Stomach (tissue), 9 donors: ENCODE results near the gene GBP7. TPM values are rescaled to one million over a fixed set of nuclear protein-coding genes. Genes with fewer than 3 reads are reported as not detected.

Experiments
- DNase-seq, 2 donors: peaks; one replicate each; pipeline versions ENCODE4 v3.0.0 to v3.0.0-alpha.2; 2013 to 2019
- H3K27ac ChIP-seq, 5 donors: fragments of 200-600 bp in 4 of 5; sonication (generic) in 4 of 5; one replicate each; pipeline ENCODE4 v1.5.1; 2013 to 2019; ENCODE audit warnings: mild to moderate bottlenecking in 1 of 5, moderate library complexity in 1 of 5
- H3K27me3 ChIP-seq, 3 donors: fragments of 200-600 bp; sonication (generic); one replicate each; pipeline ENCODE4 v1.5.1; 2017 to 2019; ENCODE audit warnings: mixed run types in 1 of 3
- H3K36me3 ChIP-seq, 4 donors: fragments of 200-600 bp; sonication (generic); 1 replicate in 3 of 4; 2 replicates in 1 of 4; pipeline ENCODE4 v1.5.1; 2016 to 2019
- H3K4me1 ChIP-seq, 4 donors: fragments of 200-600 bp; sonication (generic); one replicate each; pipeline ENCODE4 v1.5.1; 2016 to 2019
- H3K4me3 ChIP-seq, 4 donors: fragments of 200-600 bp; sonication (generic) in 3 of 4; one replicate each; pipeline ENCODE4 v1.5.1; 2016 to 2019; ENCODE audit warnings: mild to moderate bottlenecking in 1 of 4
- H3K9me3 ChIP-seq, 4 donors: fragments of 200-600 bp; sonication (generic); one replicate each; pipeline ENCODE4 v1.5.1; 2016 to 2019
- CTCF ChIP-seq, 7 experiments: fragments of 450-650 bp in 4 of 7; fragments of 200-600 bp in 3 of 7; sonication (generic) in 3 of 7; IDR thresholded peaks; one replicate each; pipeline ENCODE4 v1.5.1; 2016 to 2019; ENCODE audit warnings: antibody characterized with exemption in 7 of 7, control low read depth in 2 of 7, mild to moderate bottlenecking in 1 of 7
- EP300 ChIP-seq: sonication (generic); formaldehyde crosslinking; IDR thresholded peaks from one replicate; pipeline ENCODE4 v1.6.1; 2017; ENCODE audit warnings: antibody characterized with exemption
- POLR2A ChIP-seq, 4 donors: fragments of 450-650 bp; IDR thresholded peaks; one replicate each; pipeline ENCODE4 v1.6.1; 2016; ENCODE audit warnings: antibody characterized with exemption in 4 of 4, control low read depth in 2 of 4, mild to moderate bottlenecking in 1 of 4, moderate library complexity in 1 of 4
- POLR2AphosphoS5 ChIP-seq, 3 donors: sonication (generic); formaldehyde crosslinking; IDR thresholded peaks; one replicate each; pipeline ENCODE4 v1.6.1; 2016; ENCODE audit warnings: antibody characterized with exemption in 3 of 3
- WGBS, 5 donors: extraction: QIAGEN DNeasy Blood & Tissue Kit in 3 of 5; methylation state at CpG; one replicate each; pipeline versions ENCODE4 v1.1.5 to v1.1.7; 2013 to 2018; 5-methylcytosine and 5-hydroxymethylcytosine counted together
- intact Hi-C: fragments of 100-400 bp; cut with DNase I; formaldehyde crosslinking; loops from one replicate; pipeline ENCODE4 v1.15.1; 2023; ENCODE audit warnings: low total_unique reads
- polyA plus RNA-seq, 3 donors: library from polyadenylated mRNA; stranded (reverse); fragments of 200-250 nt; gene quantifications; one replicate each; pipeline ENCODE4 v1.2.3, GENCODE V29; 2013
- total RNA-seq, 5 donors: library from RNA; depleted of rRNA; stranded (reverse); fragments of >200 nt; gene quantifications; one replicate each; pipeline versions ENCODE4 v1.1.0 to v1.2.3, GENCODE V29; 2014 to 2016
- donor health status: healthy with polysubstance abuse.
- donor health status: Bipolar disorder and iron deficiency.
- donor health status: healthy.

Gene GBP7
- total and polyA plus RNA-seq, 8 donors: not detected

- H3K4me3 ChIP-seq: no peak overlapping the region
Measured at GRCh38 chr1:89165811-89166210, 10.0 kb downstream of the GBP7 start.

DNA sequence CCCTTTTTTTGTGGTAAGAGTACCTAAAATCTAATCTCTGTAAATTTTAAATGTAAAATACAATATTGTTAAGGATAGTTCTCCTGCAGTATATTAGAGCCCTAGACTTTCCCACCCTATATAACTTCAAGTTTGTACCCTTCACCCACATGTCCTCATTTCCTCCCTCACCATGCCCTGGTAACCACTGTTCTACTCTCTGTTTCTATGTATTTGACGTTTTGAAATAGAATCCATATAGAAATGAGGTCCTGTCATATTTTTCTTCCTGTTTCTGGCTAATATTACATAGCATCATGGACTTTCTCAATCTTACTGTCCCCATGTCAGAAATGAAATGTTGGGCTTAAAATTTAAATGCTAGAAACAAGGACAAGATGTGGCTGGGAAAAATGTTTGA is 24.8 kb downstream of the GBP7 start:
- peaks cover 0 to 3% (median 0%) of the 10 kb centered on the region in 4 donors for H3K4me1 ChIP-seq
- intact Hi-C loops: no loop called here
- no peaks in the 10 kb centered on the region for H3K27me3 ChIP-seq
- DNase-seq: no peak
- TF ChIP-seq POLR2AphosphoS5 (IDR thresholded peaks at IDR 0.05): no peak
- TF ChIP-seq EP300: no peak
- TF ChIP-seq CTCF (IDR thresholded peaks at IDR 0.05): no peak
- no peak for TF ChIP-seq POLR2A (IDR thresholded peaks at IDR 0.05)
- H3K36me3 ChIP-seq: no peaks in the 10 kb centered on the region
- H3K27ac ChIP-seq: no peak overlapping the region
- no peaks in the 10 kb centered on the region for H3K9me3 ChIP-seq
- 47 to 62% (median 51%) methylated on average over 1 of the region's 1 CpG for WGBS, 5 donors
- no peak overlapping the region for H3K4me3 ChIP-seq

More at GRCh38 chr1:89165811-89166210, 10.0 kb downstream of the GBP7 start:
- WGBS, 5 donors: 89 to 97% (median 95%) methylated on average over 5 of the region's 5 CpGs
- Histone ChIP-seq H3K4me1 (peaks cover 0 to 13% (median 0%) of the 10 kb centered on the region in 4 donors), H3K27ac (no peak overlapping the region), H3K36me3 (no peaks in the 10 kb centered on the region), H3K9me3 (no peaks in the 10 kb centered on the region), H3K27me3 (no peaks in the 10 kb centered on the region)
- DNase-seq: no peak
- TF ChIP-seq POLR2AphosphoS5 (IDR thresholded peaks at IDR 0.05) (no peak), POLR2A (IDR thresholded peaks at IDR 0.05) (no peak), EP300 (no peak), CTCF (IDR thresholded peaks at IDR 0.05) (no peak)
- intact Hi-C loops: no loop called here

DNA sequence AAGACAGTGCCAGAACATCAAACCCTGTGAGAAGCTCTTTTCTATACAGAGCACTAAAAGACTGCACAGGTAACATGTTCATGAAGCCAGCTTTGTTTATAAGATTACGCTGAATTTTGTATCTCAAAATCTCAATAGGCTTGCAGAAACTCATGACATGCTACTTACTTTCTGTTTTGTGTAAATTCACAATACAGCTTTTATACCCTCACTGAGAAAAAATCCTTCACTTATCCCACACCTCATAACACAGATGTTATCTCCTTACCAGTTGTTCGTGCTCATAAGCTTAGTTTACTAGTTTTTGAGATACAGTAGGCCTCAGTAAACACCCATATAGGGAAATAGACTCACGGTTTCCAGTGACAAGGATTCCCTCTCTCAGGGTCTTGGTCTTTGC is 25.8 kb downstream of the GBP7 start:
- WGBS, 5 donors: 67 to 80% (median 74%) methylated on average over 3 of the region's 3 CpGs
- intact Hi-C loops: no loop called here

GRCh38 chr1:89149229-89149628 is 26.6 kb downstream of the GBP7 start:
- TF ChIP-seq POLR2A (IDR thresholded peaks at IDR 0.05) (no peak), CTCF (IDR thresholded peaks at IDR 0.05) (no peak)
- intact Hi-C loops: no loop called here
- 45 to 71% (median 67%) methylated on average over 3 of the region's 3 CpGs for WGBS, 5 donors
- H3K4me1 ChIP-seq: peaks cover 0 to 3% (median 0%) of the 10 kb centered on the region in 4 donors
- no peaks in the 10 kb centered on the region for H3K9me3 ChIP-seq
- H3K36me3 ChIP-seq: no peaks in the 10 kb centered on the region
- H3K4me3 ChIP-seq: no peak overlapping the region
- peak in 1 of 2 donors; percentile 53 for DNase-seq
- H3K27me3 ChIP-seq: no peaks in the 10 kb centered on the region
- no peak overlapping the region for H3K27ac ChIP-seq

More for the DNA sequence above, 25.8 kb downstream of the GBP7 start:
- no peak overlapping the region for H3K4me3 ChIP-seq
- H3K27ac ChIP-seq: no peak overlapping the region
- TF ChIP-seq CTCF (IDR thresholded peaks at IDR 0.05): no peak
- TF ChIP-seq POLR2AphosphoS5 (IDR thresholded peaks at IDR 0.05): no peak
- no peak for TF ChIP-seq EP300
- no peak for TF ChIP-seq POLR2A (IDR thresholded peaks at IDR 0.05)
- no peaks in the 10 kb centered on the region for H3K36me3 ChIP-seq
- peaks cover 0 to 3% (median 0%) of the 10 kb centered on the region in 4 donors for H3K4me1 ChIP-seq
- no peak for DNase-seq
- H3K27me3 ChIP-seq: no peaks in the 10 kb centered on the region
- H3K9me3 ChIP-seq: no peaks in the 10 kb centered on the region
